Gastroesophageal sphincter (tissue), 4 donors: ENCODE results near the gene MAPK8IP3. TPM values are rescaled to one million over a fixed set of nuclear protein-coding genes. Genes with fewer than 3 reads are reported as not detected.
"Not testable (repeated sequence)": the region's sequence is repeated elsewhere in the genome, so short reads cannot be mapped to it uniquely, and the experiment has no call there.

Experiments used
- ATAC-seq: fragments of 150-250 bp; one replicate; pipeline ENCODE4 v1.9.1; 2016; ENCODE audit warnings: mild to moderate bottlenecking, moderate library complexity
- H3K27ac ChIP-seq, 4 donors: fragments of 200-600 bp; sonication (generic) in 3 of 4; 1 replicate in 3 of 4; 2 replicates in 1 of 4; pipeline ENCODE4 v1.5.1; 2016 to 2019
- H3K27me3 ChIP-seq: fragments of 200-600 bp; sonication (generic); one replicate; pipeline ENCODE4 v1.5.1; 2019
- H3K36me3 ChIP-seq, 2 donors: fragments of 200-600 bp; sonication (generic); one replicate each; pipeline ENCODE4 v1.5.1; 2019; ENCODE audit warnings: control low read depth in 1 of 2
- H3K4me1 ChIP-seq, 3 donors: fragments of 200-600 bp; sonication (generic); 1 replicate in 2 of 3; 2 replicates in 1 of 3; pipeline ENCODE4 v1.5.1; 2016 to 2019; ENCODE audit warnings: control low read depth in 2 of 3
- H3K4me3 ChIP-seq, 2 donors: fragments of 200-600 bp; sonication (generic); one replicate each; pipeline ENCODE4 v1.5.1; 2019; ENCODE audit warnings: mild to moderate bottlenecking in 1 of 2, moderate library complexity in 1 of 2
- H3K9me3 ChIP-seq, 3 donors: fragments of 200-600 bp; sonication (generic); one replicate each; pipeline ENCODE4 v1.5.1; 2017 to 2019; ENCODE audit warnings: control low read depth in 2 of 3
- CTCF ChIP-seq, 4 experiments: fragments of 200-600 bp in 2 of 4; fragments of 450-650 bp in 2 of 4; sonication (generic) in 1 of 4; IDR thresholded peaks; one replicate each; pipeline ENCODE4 v1.5.1; 2017 to 2019; ENCODE audit warnings: antibody characterized with exemption in 4 of 4, mild to moderate bottlenecking in 2 of 4, moderate library complexity in 2 of 4
- EP300 ChIP-seq: sonication (generic); formaldehyde crosslinking; IDR thresholded peaks from one replicate; pipeline ENCODE4 v1.6.1; 2017; ENCODE audit warnings: antibody characterized with exemption, mild to moderate bottlenecking
- POLR2A ChIP-seq, 2 donors: fragments of 450-650 bp; IDR thresholded peaks; one replicate each; pipeline ENCODE4 v1.6.1; 2017; ENCODE audit warnings: antibody characterized with exemption in 2 of 2, mild to moderate bottlenecking in 2 of 2, moderate library complexity in 1 of 2
- POLR2AphosphoS5 ChIP-seq: sonication (generic); formaldehyde crosslinking; IDR thresholded peaks from one replicate; pipeline ENCODE4 v1.6.1; 2017; ENCODE audit warnings: antibody characterized with exemption
- WGBS, 2 donors: methylation state at CpG; one replicate each; pipeline ENCODE4 v1.1.5; 2018; ENCODE audit warnings: low coverage in 1 of 2; 5-methylcytosine and 5-hydroxymethylcytosine counted together
- total RNA-seq, 4 donors: library from RNA; depleted of rRNA; stranded (reverse); fragments of >200 nt; gene quantifications; one replicate each; pipeline ENCODE4 v1.1.0, GENCODE V29; 2016

The MAPK8IP3 gene
- total RNA-seq, 4 donors from 2014 or later, result 12.0 to 66.8 (median 33.1) TPM

- no peak within 1 kb of the TSS for H3K27ac ChIP-seq
- H3K27me3 ChIP-seq, result no peaks in the 10 kb centered on the region
- no peaks in the 10 kb centered on the region for H3K4me1 ChIP-seq
- peaks cover 0 to 6% (median 0%) of the 10 kb centered on the region in 3 donors for H3K9me3 ChIP-seq
- peaks cover 0 to 40% of the 10 kb centered on the region in 2 donors for H3K36me3 ChIP-seq
- ATAC-seq, result no peak
- TF ChIP-seq EP300 (no peak), POLR2A (IDR thresholded peaks at IDR 0.05) (no peak), CTCF (IDR thresholded peaks at IDR 0.05) (no peak), POLR2AphosphoS5 (no peak)
- no CpG with 5 or more reads among the region's 28 CpGs for WGBS, 2 donors
- H3K4me3 ChIP-seq, result no peak within 1 kb of the TSS
Measured at GRCh38 chr16:1793578-1794220, 87.7 kb downstream of the MAPK8IP3 start, which contains the start of gene IGFALS. Gene IGFALS, minus strand, starts transcription at chr16:1793705. Its CDS starts 53 bp downstream, at chr16:1793652.

GRCh38 chr16:1794221-1794871 is 88.4 kb downstream of the MAPK8IP3 start:
- 20 to 73% methylated on average over 1 to 3 of the region's 18 CpGs for WGBS, 2 donors
- H3K27ac ChIP-seq, result no peak overlapping the region
- H3K9me3 ChIP-seq, result peaks cover 0 to 6% (median 0%) of the 10 kb centered on the region in 3 donors
- no peak for ATAC-seq
- H3K4me3 ChIP-seq, result no peak overlapping the region
- no peaks in the 10 kb centered on the region for H3K27me3 ChIP-seq
- TF ChIP-seq POLR2A (IDR thresholded peaks at IDR 0.05) (no peak), EP300 (no peak), CTCF (IDR thresholded peaks at IDR 0.05) (no peak), POLR2AphosphoS5 (no peak)
- peaks cover 0 to 33% of the 10 kb centered on the region in 2 donors for H3K36me3 ChIP-seq
- H3K4me1 ChIP-seq, result no peaks in the 10 kb centered on the region

- TF ChIP-seq EP300 (no peak), CTCF (IDR thresholded peaks at IDR 0.05) (no peak), POLR2AphosphoS5 (no peak), POLR2A (IDR thresholded peaks at IDR 0.05) (no peak)
- Histone ChIP-seq H3K27me3 (no peaks in the 10 kb centered on the region), H3K36me3 (peaks cover 0 to 26% of the 10 kb centered on the region in 2 donors), H3K27ac (no peak overlapping the region), H3K4me1 (no peaks in the 10 kb centered on the region), H3K9me3 (peaks cover 0 to 6% (median 0%) of the 10 kb centered on the region in 3 donors), H3K4me3 (no peak overlapping the region)
- WGBS, 2 donors, result 86 to 87% methylated on average over 8 to 12 of the region's 32 CpGs
- ATAC-seq, result no peak
Measured at GRCh38 chr16:1794908-1795666, 89.1 kb downstream of the MAPK8IP3 start.

GRCh38 chr16:1799263-1799662 is 93.3 kb downstream of the MAPK8IP3 start:
- not testable (repeated sequence) for H3K27me3 ChIP-seq, H3K4me1 ChIP-seq, H3K9me3 ChIP-seq, H3K27ac ChIP-seq, H3K4me3 ChIP-seq, ATAC-seq, H3K36me3 ChIP-seq
- WGBS, 2 donors, result 94 to 100% methylated on average over 1 to 3 of the region's 5 CpGs

GRCh38 chr16:1800701-1801100 is 94.7 kb downstream of the MAPK8IP3 start:
- Histone ChIP-seq H3K36me3 (peaks cover 0 to 12% of the 10 kb centered on the region in 2 donors), H3K27ac (no peak overlapping the region), H3K27me3 (no peaks in the 10 kb centered on the region), H3K9me3 (peaks cover 0 to 6% (median 0%) of the 10 kb centered on the region in 3 donors), H3K4me1 (no peaks in the 10 kb centered on the region), H3K4me3 (no peak overlapping the region)
- 53 to 74% methylated on average over 10 of the region's 10 CpGs for WGBS, 2 donors
- ATAC-seq, result no peak
- TF ChIP-seq POLR2A (IDR thresholded peaks at IDR 0.05), result no peak
- no peak for TF ChIP-seq EP300
- TF ChIP-seq POLR2AphosphoS5, result no peak
- TF ChIP-seq CTCF (IDR thresholded peaks at IDR 0.05), result no peak
